Activated CD4-positive, alpha-beta T cell treated with anti-CD3 and anti-CD28 coated beads, Interleukin-2, amount 50 U/mL, for 24 hours (primary cell): Measurements from ENCODE around the gene SPC25.
"Not testable (repeated sequence)": the region's sequence is repeated elsewhere in the genome, so short reads cannot be mapped to it uniquely, and the experiment has no call there.

Experiments
- DNase-seq, 2 donors: peaks; one replicate each; pipeline ENCODE4 v3.0.0-alpha.2; 2020; ENCODE audit warnings: low read depth in 1 of 2, low spot score in 1 of 2

SPC25 gene

GRCh38 chr2:168890006-168890782 is at the start of gene SPC25:
SPC25 (minus strand) TSS chr2:168890430; CDS start chr2:168889519, 911 bp downstream.
- DNase-seq = peak; percentile 73 to 80

GRCh38 chr2:168939918-168940317 is 49.7 kb upstream of the SPC25 start:
- DNase-seq = no peak

GRCh38 chr2:168939061-168939460 is 48.8 kb upstream of the SPC25 start:
- DNase-seq = no peak

- no peak for DNase-seq
Measured at GRCh38 chr2:168935810-168936581, 45.8 kb upstream of the SPC25 start.

GRCh38 chr2:168934826-168935225 is 44.6 kb upstream of the SPC25 start:
- DNase-seq = no peak

- DNase-seq = not testable (repeated sequence)
Measured at GRCh38 chr2:168932174-168932573, 41.9 kb upstream of the SPC25 start.

GRCh38 chr2:168930242-168930641 is 40.0 kb upstream of the SPC25 start:
- no peak for DNase-seq

- no peak for DNase-seq
Measured at GRCh38 chr2:168929031-168929430, 38.8 kb upstream of the SPC25 start.

- no peak for DNase-seq
Measured at GRCh38 chr2:168928113-168928831, 38.0 kb upstream of the SPC25 start.

- DNase-seq = no peak
Measured at GRCh38 chr2:168926621-168927386, 36.6 kb upstream of the SPC25 start.

- DNase-seq = peak in 1 of 2 donors; percentile 11
Measured at GRCh38 chr2:168920504-168921157, 30.4 kb upstream of the SPC25 start.

- DNase-seq = no peak
Measured at GRCh38 chr2:168916331-168916675, 26.1 kb upstream of the SPC25 start.

- no peak for DNase-seq
Measured at GRCh38 chr2:168915441-168916330, 25.5 kb upstream of the SPC25 start.

GRCh38 chr2:168913495-168913894 is 23.3 kb upstream of the SPC25 start:
- DNase-seq = no peak

- no peak for DNase-seq
Measured at GRCh38 chr2:168912901-168913369, 22.7 kb upstream of the SPC25 start.

GRCh38 chr2:168912466-168912865 is 22.2 kb upstream of the SPC25 start:
- no peak for DNase-seq

GRCh38 chr2:168910330-168910729 is 20.1 kb upstream of the SPC25 start:
- no peak for DNase-seq

GRCh38 chr2:168907940-168908662 is 17.9 kb upstream of the SPC25 start:
- no peak for DNase-seq

- no peak for DNase-seq
Measured at GRCh38 chr2:168904358-168904757, 14.1 kb upstream of the SPC25 start.
